Keratinocyte (primary cell): Measurements from ENCODE around the gene PGPEP1.
"Not testable (repeated sequence)": the region's sequence is repeated elsewhere in the genome, so short reads cannot be mapped to it uniquely, and the experiment has no call there.

Source experiments
- CTCF ChIP-seq, 3 experiments: IDR thresholded peaks in 1 of 3; conservative IDR thresholded peaks in 1 of 3; optimal IDR thresholded peaks in 1 of 3; 2 replicates in 2 of 3; 3 replicates in 1 of 3; pipeline versions ENCODE3 to v1.5.1; 2011; ENCODE audit warnings: low read length in 3 of 3, mild to moderate bottlenecking in 3 of 3, moderate library complexity in 2 of 3, control low read depth in 1 of 3, inconsistent platforms in 1 of 3; ENCODE audit not compliant: insufficient read depth in 2 of 3; ENCODE audit errors: extremely low read depth in 1 of 3
- EZH2 ChIP-seq: IDR thresholded peaks from one replicate; pipeline ENCODE4 v1.6.1; 2012; ENCODE audit warnings: inconsistent platforms, mild to moderate bottlenecking, low read length, moderate library complexity

GRCh38 chr19:18364277-18364825, 24.0 kb downstream of the PGPEP1 start:
- not testable (repeated sequence) for TF ChIP-seq CTCF (optimal IDR thresholded peaks at IDR 0.05 in 1 of 3, IDR thresholded peaks at IDR 0.05 in 1 of 3, conservative IDR thresholded peaks at IDR 0.05 in 1 of 3; ENCODE audit: extremely low read depth in 1 of 3, insufficient read depth in 2 of 3, low read length in 3 of 3); EZH2
